H54 (cell line): ENCODE data around the gene BLMH.

ENCODE experiments used
- DNase-seq: peaks from one replicate; pipeline ENCODE4 v3.0.0; 2011; ENCODE audit warnings: low spot score, mixed read lengths; ENCODE audit not compliant: insufficient read length
- FAIRE-seq: peaks from 3 replicates; lab custom pipeline; 2011; peaks lifted over from hg19 to GRCh38; lab: Jason Lieb, UNC
- POLR2A ChIP-seq: IDR thresholded peaks from 2 replicates; pipeline ENCODE4 v1.6.1; 2011; ENCODE audit warnings: low read depth, mild to moderate bottlenecking, low read length

The BLMH gene

GRCh38 chr17:30222251-30222650, 69.5 kb downstream of the BLMH start:
- FAIRE-seq, result no peak
- no peak for DNase-seq
- no peak for TF ChIP-seq POLR2A

GRCh38 chr17:30221346-30221745, 70.4 kb downstream of the BLMH start:
- TF ChIP-seq POLR2A, result no peak

GRCh38 chr17:30220414-30220813, 71.3 kb downstream of the BLMH start:
- TF ChIP-seq POLR2A, result no peak
- no peak for FAIRE-seq
- no peak for DNase-seq

More at GRCh38 chr17:30221346-30221745, 70.4 kb downstream of the BLMH start:
- FAIRE-seq (no peak), DNase-seq (no peak)

GRCh38 chr17:30219833-30220232, 71.9 kb downstream of the BLMH start:
- FAIRE-seq (no peak), DNase-seq (no peak)
- no peak for TF ChIP-seq POLR2A

GRCh38 chr17:30219315-30219714, 72.4 kb downstream of the BLMH start:
- DNase-seq (no peak), FAIRE-seq (no peak)
- no peak for TF ChIP-seq POLR2A

- no peak for DNase-seq
- TF ChIP-seq POLR2A, result no peak
- no peak for FAIRE-seq
Measured at GRCh38 chr17:30218799-30219198, 72.9 kb downstream of the BLMH start.

GRCh38 chr17:30217746-30218245, 73.9 kb downstream of the BLMH start:
- FAIRE-seq (no peak), DNase-seq (no peak)

GRCh38 chr17:30217054-30217453, 74.7 kb downstream of the BLMH start:
- DNase-seq, result no peak
- FAIRE-seq, result no peak
- no peak for TF ChIP-seq POLR2A

More at GRCh38 chr17:30217746-30218245, 73.9 kb downstream of the BLMH start:
- no peak for TF ChIP-seq POLR2A

- DNase-seq (no peak), FAIRE-seq (no peak)
- no peak for TF ChIP-seq POLR2A
Measured at GRCh38 chr17:30212750-30213149, 79.0 kb downstream of the BLMH start.

GRCh38 chr17:30211371-30211770, 80.4 kb downstream of the BLMH start:
- TF ChIP-seq POLR2A, result no peak
- FAIRE-seq, result no peak
- DNase-seq, result no peak

- no peak for TF ChIP-seq POLR2A
- FAIRE-seq (no peak), DNase-seq (no peak)
Measured at GRCh38 chr17:30210901-30211300, 80.8 kb downstream of the BLMH start.

- no peak for FAIRE-seq
- no peak for TF ChIP-seq POLR2A
- DNase-seq, result no peak
Measured at GRCh38 chr17:30210366-30210765, 81.4 kb downstream of the BLMH start.

- DNase-seq (no peak), FAIRE-seq (no peak)
- TF ChIP-seq POLR2A, result no peak
Measured at GRCh38 chr17:30209930-30210329, 81.8 kb downstream of the BLMH start.

- FAIRE-seq (no peak), DNase-seq (no peak)
- TF ChIP-seq POLR2A, result no peak
Measured at GRCh38 chr17:30208214-30208613, 83.5 kb downstream of the BLMH start.

- FAIRE-seq (no peak), DNase-seq (no peak)
- no peak for TF ChIP-seq POLR2A
Measured at GRCh38 chr17:30207655-30208054, 84.1 kb downstream of the BLMH start.
